ENCODE data around the gene NAA60. TPM values are rescaled to one million over a fixed set of nuclear protein-coding genes. Genes with fewer than 3 reads are reported as not detected.

The NAA60 gene
- total RNA-seq, 1 donor from 2014 or later: 11.8 TPM

DNA sequence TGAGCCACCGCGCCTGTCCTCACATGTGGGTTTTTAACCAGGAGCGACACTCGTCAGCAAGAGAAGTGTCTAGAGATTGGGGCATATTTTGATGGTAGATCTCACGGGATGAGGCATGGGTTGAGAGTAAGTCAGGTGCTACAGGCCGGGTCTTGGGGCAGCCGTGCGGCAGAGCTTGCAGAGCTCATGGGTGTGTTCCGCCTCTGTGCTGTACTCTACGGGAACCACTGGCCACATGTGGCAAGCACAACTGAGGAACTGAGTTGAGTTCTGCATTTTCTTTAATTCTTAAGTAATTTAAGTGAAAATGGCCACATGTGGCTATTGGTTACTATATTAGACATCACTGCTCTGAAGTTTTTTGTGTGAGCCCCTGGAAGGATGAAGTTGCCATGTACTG is 66.9 kb downstream of the NAA60 start:
- DNase-seq (ENCODE audit: low read depth, low spot score): no peak

- no peak for DNase-seq (ENCODE audit: low read depth, low spot score)
Measured at GRCh38 chr16:3511286-3512180, 68.1 kb downstream of the NAA60 start.

- DNase-seq (ENCODE audit: low read depth, low spot score): no peak
Measured at GRCh38 chr16:3513892-3514583, 70.6 kb downstream of the NAA60 start.

DNA sequence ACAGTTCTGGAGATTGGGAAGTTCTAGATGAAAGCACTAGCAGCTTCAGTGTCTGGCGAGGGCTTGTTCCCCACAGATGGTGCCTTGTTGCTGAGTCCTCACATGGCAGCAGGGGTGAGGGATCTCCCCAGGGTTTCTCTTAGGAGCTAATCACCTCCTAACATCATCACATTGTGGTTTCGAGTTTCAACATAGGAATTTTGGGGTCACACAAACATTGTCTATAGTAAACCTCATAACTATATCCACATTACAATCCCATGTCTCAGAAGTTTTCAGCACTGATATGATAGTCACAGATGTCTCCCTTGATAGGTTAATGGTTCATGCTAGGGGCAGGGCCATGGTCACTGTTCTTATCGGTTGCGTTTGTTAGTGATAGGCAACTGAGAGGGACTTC is 71.1 kb downstream of the NAA60 start:
- no peak for DNase-seq (ENCODE audit: low read depth, low spot score)

GRCh38 chr16:3515897-3516296 is 72.4 kb downstream of the NAA60 start:
- no peak for DNase-seq (ENCODE audit: low read depth, low spot score)

DNA sequence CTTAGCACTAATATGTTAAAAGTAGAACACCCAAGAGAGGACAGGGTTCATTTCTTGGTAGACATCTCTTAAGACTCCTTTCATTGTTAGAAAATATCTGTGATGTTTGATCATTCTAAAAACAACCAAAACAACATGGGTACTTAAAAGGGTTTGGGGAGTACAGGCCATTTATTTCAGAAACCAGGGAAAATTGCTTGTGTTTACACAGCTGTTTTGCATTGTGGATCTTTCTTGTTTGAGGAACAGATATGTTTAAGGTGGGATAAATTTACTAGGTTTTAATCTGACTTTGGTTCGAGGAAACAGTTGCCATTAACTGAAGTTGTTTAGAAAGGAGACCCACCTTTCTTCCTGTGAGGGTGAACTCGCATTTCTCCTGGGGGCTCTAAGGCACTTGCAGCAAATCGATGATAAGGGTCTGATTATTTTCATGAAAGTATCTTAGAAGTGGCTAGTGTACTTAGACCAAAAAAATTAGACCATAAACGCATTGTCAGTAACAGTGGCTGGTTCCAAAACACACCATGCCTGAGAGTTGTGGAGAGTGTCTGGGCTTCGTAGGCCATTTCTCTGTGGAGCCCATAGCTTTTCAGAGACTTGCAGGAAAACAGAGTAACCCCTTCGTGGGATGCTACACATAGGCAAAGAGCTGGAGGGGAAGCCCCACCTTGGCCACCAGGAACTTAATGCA is 75.0 kb downstream of the NAA60 start:
- DNase-seq (ENCODE audit: low read depth, low spot score): no peak

DNA sequence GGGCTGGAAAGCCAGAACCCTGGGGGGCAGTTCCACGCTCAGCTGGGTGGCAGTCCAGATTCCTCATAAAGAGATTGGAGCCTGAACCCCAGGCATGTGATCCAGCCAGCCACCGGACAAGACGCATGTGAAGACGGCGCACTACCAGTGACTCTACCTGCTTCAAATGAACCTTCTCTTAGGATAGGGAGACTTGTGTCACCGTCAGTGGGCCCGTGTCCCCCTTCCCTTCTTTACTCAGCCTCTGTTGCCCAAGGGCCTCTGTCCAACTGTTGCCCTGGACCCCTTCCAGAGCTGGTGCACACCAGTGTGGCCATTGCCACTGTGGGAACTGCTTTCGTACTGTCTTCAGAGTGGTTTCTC is 75.5 kb downstream of the NAA60 start:
- DNase-seq (ENCODE audit: low read depth, low spot score): no peak

- DNase-seq (ENCODE audit: low read depth, low spot score): no peak
Measured at GRCh38 chr16:3519581-3519980, 76.1 kb downstream of the NAA60 start.

- DNase-seq (ENCODE audit: low read depth, low spot score): no peak
Measured at GRCh38 chr16:3520413-3520812, 76.9 kb downstream of the NAA60 start.

DNA sequence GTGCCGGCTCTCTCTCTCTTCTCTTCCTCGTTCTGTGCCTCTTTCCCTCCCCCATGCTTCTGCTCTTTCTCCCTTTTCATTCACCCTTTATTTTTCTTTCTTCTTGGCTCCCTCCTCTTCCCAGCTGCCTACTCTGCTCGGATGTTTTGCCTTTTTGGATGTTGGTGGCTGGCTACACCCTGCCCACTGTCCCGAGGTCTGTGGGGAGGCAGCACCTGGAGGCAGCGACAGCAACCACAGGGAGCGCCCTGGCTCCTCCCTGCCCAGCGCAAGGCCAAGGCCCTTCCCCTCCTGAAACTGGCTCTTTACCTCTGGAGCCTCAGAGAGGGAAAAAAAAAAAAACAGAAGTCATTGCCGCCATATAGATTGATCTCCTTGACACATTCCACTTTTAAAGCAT is 77.4 kb downstream of the NAA60 start:
- DNase-seq (ENCODE audit: low read depth, low spot score): no peak

DNA sequence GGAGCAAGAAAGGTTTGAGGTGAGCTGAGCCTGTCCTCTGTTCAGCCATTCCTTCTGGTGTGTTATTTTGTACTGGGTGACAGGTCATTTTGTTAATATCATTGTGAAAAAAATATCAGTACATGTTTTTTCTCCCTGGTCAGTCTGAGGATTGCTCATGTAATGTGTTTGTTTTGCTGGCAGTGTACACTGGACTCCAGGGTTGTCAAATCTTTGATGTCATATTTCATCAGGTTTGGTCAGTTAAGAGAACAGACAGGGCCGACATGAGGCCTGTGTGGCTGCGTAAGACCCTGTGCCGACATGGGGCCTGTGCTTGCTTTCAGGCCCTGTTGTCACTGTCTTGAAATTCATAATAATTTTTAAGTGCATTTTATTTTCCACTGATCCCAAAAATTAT is 79.8 kb downstream of the NAA60 start:
- DNase-seq (ENCODE audit: low read depth, low spot score): no peak

DNA sequence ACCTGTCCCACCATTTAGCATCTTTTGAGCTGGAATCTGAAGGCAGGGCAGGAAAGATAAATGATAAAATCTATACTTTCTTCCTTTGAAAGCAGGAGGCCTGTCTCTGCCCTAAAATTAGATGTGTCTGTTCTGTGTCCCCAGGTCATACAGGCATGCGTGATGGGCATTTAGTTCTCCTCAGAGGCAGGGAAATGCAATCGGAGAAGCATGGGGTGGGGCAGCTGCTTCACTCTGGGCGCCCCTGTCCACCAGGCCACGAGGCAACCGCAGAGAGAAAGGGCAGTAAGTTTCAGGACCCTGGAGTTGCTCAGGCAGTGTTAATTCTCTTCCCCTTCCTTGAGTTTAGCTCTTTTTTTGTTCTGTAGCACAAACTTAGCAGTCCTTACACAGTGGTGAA is 82.5 kb downstream of the NAA60 start:
- DNase-seq (ENCODE audit: low read depth, low spot score): no peak

GRCh38 chr16:3527216-3527829 is 83.8 kb downstream of the NAA60 start:
- peak; percentile 8 for DNase-seq (ENCODE audit: low read depth, low spot score)

GRCh38 chr16:3528406-3528805 is 84.9 kb downstream of the NAA60 start:
- no peak for DNase-seq (ENCODE audit: low read depth, low spot score)

GRCh38 chr16:3529175-3529574 is 85.7 kb downstream of the NAA60 start:
- DNase-seq (ENCODE audit: low read depth, low spot score): no peak

DNA sequence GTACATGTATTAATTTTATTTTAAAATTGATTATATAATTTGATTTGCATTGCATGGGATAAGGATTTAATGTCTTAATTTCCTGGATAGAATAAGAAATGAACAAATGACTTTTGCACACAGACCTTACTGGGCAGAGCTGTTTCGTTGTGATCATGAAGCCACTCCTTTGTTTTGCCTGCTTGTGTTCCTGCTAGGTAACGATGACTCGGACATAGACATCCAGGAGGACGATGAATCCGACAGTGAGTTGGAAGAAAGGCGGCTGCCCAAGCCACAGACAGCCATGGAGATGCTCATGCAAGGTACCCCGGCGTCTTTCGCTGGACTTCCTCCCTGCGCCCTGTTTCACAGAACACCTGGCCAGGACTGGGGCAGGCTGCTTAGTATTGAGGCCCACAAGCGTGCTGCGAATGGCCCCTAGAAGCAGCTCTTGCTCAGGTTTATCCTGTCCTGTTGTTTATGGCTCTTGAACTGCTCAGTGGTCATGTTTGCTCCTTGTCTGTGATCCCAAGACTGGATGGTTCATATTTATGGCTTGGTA is 87.0 kb downstream of the NAA60 start:
- DNase-seq (ENCODE audit: low read depth, low spot score): no peak

- DNase-seq (ENCODE audit: low read depth, low spot score): no peak
Measured at GRCh38 chr16:3532741-3533140, 89.3 kb downstream of the NAA60 start.

DNA sequence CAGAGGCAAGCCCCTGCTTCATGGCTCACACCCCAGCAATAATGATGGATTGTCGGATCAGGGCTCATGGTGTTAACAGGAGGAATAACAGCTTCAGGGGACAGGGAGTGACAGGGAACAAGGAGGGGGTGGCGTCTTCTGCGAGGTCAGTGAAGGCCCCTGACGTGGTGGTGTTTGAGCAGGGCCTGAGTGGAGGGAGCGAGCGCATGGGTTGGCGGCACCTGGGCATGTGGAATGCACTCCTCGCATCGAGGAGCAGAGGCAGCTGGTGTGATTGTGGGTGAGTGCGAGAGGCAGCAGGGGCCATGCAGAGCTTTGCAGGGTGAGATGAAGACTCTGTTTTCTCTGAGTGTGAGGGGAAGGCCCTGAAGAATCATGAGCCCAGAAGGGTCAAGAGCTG is 90.6 kb downstream of the NAA60 start:
- DNase-seq (ENCODE audit: low read depth, low spot score): no peak

DNA sequence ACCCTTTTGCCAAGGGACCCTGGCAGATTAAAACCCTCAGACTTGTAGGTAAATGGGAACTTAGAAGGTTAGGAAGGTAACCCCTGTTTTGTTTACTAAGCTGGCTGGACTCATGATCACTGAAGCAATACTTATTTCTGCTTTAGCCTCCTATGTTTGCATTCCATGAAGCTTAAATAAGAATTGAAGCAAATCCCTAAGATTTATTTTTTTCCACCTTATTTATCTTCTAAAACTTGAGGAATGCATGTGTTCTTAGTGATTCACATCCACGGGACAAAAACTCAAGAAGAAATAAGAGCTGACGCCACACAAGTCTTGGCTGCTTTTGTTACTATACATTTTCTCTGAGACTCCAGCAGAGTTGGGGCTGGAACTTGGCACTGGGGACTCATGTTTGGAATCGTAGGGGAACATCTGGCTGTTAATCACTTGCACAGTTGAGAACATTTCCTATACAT is 92.8 kb downstream of the NAA60 start:
- no peak for DNase-seq (ENCODE audit: low read depth, low spot score)

All from pulmonary artery endothelial cell (primary cell).